ENCODE results near the gene ARHGAP6.

The ARHGAP6 gene

GRCh38 chrX:11376163-11376562, 289.6 kb downstream of the ARHGAP6 start:
- no peak overlapping the region for H3K4me3 ChIP-seq (ENCODE audit: low read length)
- TF ChIP-seq CTCF (IDR thresholded peaks at IDR 0.05; ENCODE audit: insufficient read depth, low read depth, low read length, missing control alignments) = no peak
- no peak for DNase-seq (ENCODE audit: low read depth)

GRCh38 chrX:11375614-11376119, 290.1 kb downstream of the ARHGAP6 start:
- no peak overlapping the region for H3K4me3 ChIP-seq (ENCODE audit: low read length)
- TF ChIP-seq CTCF (IDR thresholded peaks at IDR 0.05; ENCODE audit: insufficient read depth, low read depth, low read length, missing control alignments) = no peak
- no peak for DNase-seq (ENCODE audit: low read depth)

- no peak for TF ChIP-seq CTCF (IDR thresholded peaks at IDR 0.05; ENCODE audit: insufficient read depth, low read depth, low read length, missing control alignments)
- no peak for DNase-seq (ENCODE audit: low read depth)
- no peak overlapping the region for H3K4me3 ChIP-seq (ENCODE audit: low read length)
These were observed 291.1 kb downstream of the ARHGAP6 start for GRCh38 chrX:11374570-11374969.

GRCh38 chrX:11371106-11371505, 294.6 kb downstream of the ARHGAP6 start:
- no peak overlapping the region for H3K4me3 ChIP-seq (ENCODE audit: low read length)
- DNase-seq (ENCODE audit: low read depth) = no peak
- TF ChIP-seq CTCF (IDR thresholded peaks at IDR 0.05; ENCODE audit: insufficient read depth, low read depth, low read length, missing control alignments) = no peak

- no peak for TF ChIP-seq CTCF (IDR thresholded peaks at IDR 0.05; ENCODE audit: insufficient read depth, low read depth, low read length, missing control alignments)
- no peak overlapping the region for H3K4me3 ChIP-seq (ENCODE audit: low read length)
- peak; percentile 27 for DNase-seq (ENCODE audit: low read depth)
These were observed 297.9 kb downstream of the ARHGAP6 start for GRCh38 chrX:11367609-11368430.

GRCh38 chrX:11366998-11367595, 298.6 kb downstream of the ARHGAP6 start:
- DNase-seq (ENCODE audit: low read depth) = no peak
- no peak overlapping the region for H3K4me3 ChIP-seq (ENCODE audit: low read length)
- no peak for TF ChIP-seq CTCF (IDR thresholded peaks at IDR 0.05; ENCODE audit: insufficient read depth, low read depth, low read length, missing control alignments)

Data from epithelial cell of esophagus (primary cell).